K562 (cell line): Measurements from ENCODE around the gene TENT4A. TPM values are rescaled to one million over a fixed set of nuclear protein-coding genes. Genes with fewer than 3 reads are reported as not detected.

Source experiments
- ARNT ChIP-seq, 2 experiments: fragments of 450-650 bp; IDR thresholded peaks; 2 replicates each; pipeline ENCODE4 v1.6.1; 2016; ENCODE audit warnings: mild to moderate bottlenecking in 1 of 2
- BACH1 ChIP-seq: fragments of 200-800 bp; sonication (Bioruptor generic); IDR thresholded peaks from 2 replicates; pipeline ENCODE4 v1.6.1; 2016; ENCODE audit warnings: missing genetic modification characterization, missing compliant biosample characterization
- C11orf30 ChIP-seq: fragments of 450-650 bp; IDR thresholded peaks from 2 replicates; pipeline ENCODE4 v1.6.1; 2016; ENCODE audit warnings: low read depth, mild to moderate bottlenecking
- CEBPG ChIP-seq, 3 experiments: fragments of 200-800 bp in 1 of 3; sonication (Bioruptor generic) in 1 of 3; sonication (generic) in 1 of 3; formaldehyde crosslinking in 1 of 3; IDR thresholded peaks in 2 of 3; conservative IDR thresholded peaks in 1 of 3; 2 replicates each; pipeline versions ENCODE4 v1.6.1 to v1.8.0; 2016 to 2022; ENCODE audit warnings: missing compliant biosample characterization in 2 of 3, missing genetic modification characterization in 2 of 3, mild to moderate bottlenecking in 1 of 3, missing genetic modification reagents in 1 of 3
- CHAMP1 ChIP-seq: fragments of 450-650 bp; IDR thresholded peaks from 2 replicates; pipeline ENCODE4 v1.6.1; 2016; ENCODE audit warnings: mild to moderate bottlenecking
- CTBP1 ChIP-seq: fragments of 450-650 bp; IDR thresholded peaks from 2 replicates; pipeline ENCODE4 v1.6.1; 2016; ENCODE audit warnings: borderline replicate concordance
- HMGN3 ChIP-seq: IDR thresholded peaks from 2 replicates; pipeline ENCODE4 v1.6.1; 2011; ENCODE audit warnings: borderline replicate concordance, low read depth, mild to moderate bottlenecking, mixed read lengths, low read length; ENCODE audit not compliant: insufficient read length; ENCODE audit errors: extremely low read depth
- KDM1A ChIP-seq, 2 experiments: fragments of 450-650 bp; IDR thresholded peaks; 2 replicates each; pipeline ENCODE4 v1.6.1; 2016; ENCODE audit warnings: mild to moderate bottlenecking in 2 of 2
- MEF2D ChIP-seq: conservative IDR thresholded peaks from 2 replicates; pipeline ENCODE4 v1.6.1; 2016; ENCODE audit warnings: low read depth, missing genetic modification characterization, missing compliant biosample characterization
- PHF8 ChIP-seq: fragments of 200-600 bp; sonication (generic); IDR thresholded peaks from 2 replicates; pipeline ENCODE4 v1.6.1; 2012; ENCODE audit warnings: mixed run types, mild to moderate bottlenecking, inconsistent platforms, low read length, moderate library complexity, borderline replicate concordance
- RAD51 ChIP-seq: fragments of 450-650 bp; IDR thresholded peaks from 2 replicates; pipeline ENCODE4 v1.7.1; 2016; ENCODE audit warnings: low read depth, mild to moderate bottlenecking, borderline replicate concordance
- TCF3 ChIP-seq: sonication (generic); formaldehyde crosslinking; IDR thresholded peaks from 2 replicates; pipeline ENCODE4 v1.4.0; 2020; ENCODE audit warnings: mild to moderate bottlenecking, missing genetic modification reagents
- TEAD2 ChIP-seq: fragments of 450-650 bp; IDR thresholded peaks from 2 replicates; pipeline ENCODE4 v1.6.1; 2016; ENCODE audit warnings: missing genetic modification characterization, control low read depth, missing compliant biosample characterization
- ZBTB34 ChIP-seq: fragments of 250-450 bp; sonication (Bioruptor Pico); IDR thresholded peaks from 2 replicates; pipeline ENCODE4 v1.8.0; 2021; ENCODE audit warnings: mild to moderate bottlenecking, moderate library complexity
- ZNF830 ChIP-seq: fragments of 250-450 bp; sonication (Bioruptor Pico); IDR thresholded peaks from 2 replicates; pipeline ENCODE4 v1.5.0; 2021; ENCODE audit warnings: mild to moderate bottlenecking
- polyA plus RNA-seq, 8 experiments: library from polyadenylated mRNA; depleted of rRNA in 4 of 8; stranded (reverse) in 5 of 8; unstranded in 3 of 8; fragments of >200 nt; fragmentation: Nextera tagmentation in 2 of 8; fragmentation: Illumina TruSeq in 1 of 8; extraction: Ambion mirVana in 2 of 8; extraction: Trizol in 1 of 8; gene quantifications; 2 replicates each; pipeline versions ENCODE4 v1.2.1 to v1.2.3, GENCODE V29; 2011 to 2014; ENCODE audit warnings: inconsistent platforms in 1 of 8, missing spikeins in 1 of 8
- total RNA-seq, 7 experiments: library from RNA; depleted of rRNA in 6 of 7; stranded (reverse); fragments of >200 nt in 6 of 7; fragmentation: Illumina TruSeq in 2 of 7; extraction: Trizol in 2 of 7; gene quantifications; 2 replicates each; pipeline versions ENCODE4 v1.2.1 to v1.2.3, GENCODE V29; 2011 to 2021; ENCODE audit warnings: low replicate concordance in 1 of 7
- TF ChIP-seq, protein P1 (sequence below): sonication (generic); formaldehyde crosslinking; IDR thresholded peaks from 2 replicates; pipeline ENCODE4 v1.8.1; 2023; ENCODE audit warnings: mild to moderate bottlenecking, missing genetic modification reagents, moderate library complexity
- TF ChIP-seq, protein P2 (sequence below), 2 experiments: IDR thresholded peaks; 2 replicates each; pipeline ENCODE4 v1.6.1; 2012; ENCODE audit warnings: improper control_type of control experiment in 2 of 2, low read depth in 2 of 2, low read length in 2 of 2, borderline replicate concordance in 1 of 2
- TF ChIP-seq, protein P3 (sequence below): sonication (generic); formaldehyde crosslinking; IDR thresholded peaks from 2 replicates; pipeline ENCODE4 v1.8.1; 2022; ENCODE audit warnings: missing genetic modification reagents

The TENT4A gene
- total and polyA plus RNA-seq, 9 of the 15 experiments (the other 6 are each of a cell fraction or from before 2014, with no cell fraction given) = 1.3 to 27.3 (median 13.0) TPM

DNA sequence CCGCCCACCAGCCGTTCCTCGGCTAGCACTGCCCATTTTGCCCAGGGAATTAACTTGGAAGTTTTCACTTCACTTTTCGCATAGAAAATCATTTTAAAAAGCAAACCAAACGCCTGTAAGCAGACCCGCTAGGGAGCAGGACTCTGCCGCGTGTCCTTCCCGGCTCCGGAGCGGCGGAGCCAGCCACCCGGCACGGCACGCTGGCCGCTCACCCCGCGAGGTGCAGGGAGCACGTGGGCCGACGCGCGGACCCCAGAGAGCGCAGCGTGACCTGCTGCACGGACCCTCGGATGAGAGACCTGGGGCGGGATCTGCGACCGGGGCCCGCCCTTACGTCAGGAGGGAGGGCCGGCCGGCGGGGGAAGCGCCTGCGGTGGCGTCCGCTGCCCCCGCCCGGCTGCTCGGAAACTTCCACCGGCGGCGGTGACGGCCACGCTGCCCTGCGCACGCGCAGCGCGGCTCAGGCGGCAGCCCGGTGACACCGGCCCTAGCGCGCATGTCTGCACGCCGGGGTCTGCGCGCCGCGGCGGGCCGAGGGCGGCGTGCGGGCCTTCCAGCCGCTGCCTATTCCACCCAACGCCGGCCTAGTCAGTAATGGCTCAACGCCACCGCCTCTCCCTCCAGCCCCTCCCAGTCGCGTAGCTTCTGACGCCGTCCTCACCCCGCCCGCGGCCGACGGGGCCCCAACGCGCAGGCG is 507 bp upstream of the TENT4A start (continued):
- no peak for TF ChIP-seq CHAMP1
- no peak for TF ChIP-seq ZNF830 (CRISPR knock-in tag)
- no peak for TF ChIP-seq ARNT (IDR thresholded peaks at IDR 0.05)
- TF ChIP-seq, protein P1, sequence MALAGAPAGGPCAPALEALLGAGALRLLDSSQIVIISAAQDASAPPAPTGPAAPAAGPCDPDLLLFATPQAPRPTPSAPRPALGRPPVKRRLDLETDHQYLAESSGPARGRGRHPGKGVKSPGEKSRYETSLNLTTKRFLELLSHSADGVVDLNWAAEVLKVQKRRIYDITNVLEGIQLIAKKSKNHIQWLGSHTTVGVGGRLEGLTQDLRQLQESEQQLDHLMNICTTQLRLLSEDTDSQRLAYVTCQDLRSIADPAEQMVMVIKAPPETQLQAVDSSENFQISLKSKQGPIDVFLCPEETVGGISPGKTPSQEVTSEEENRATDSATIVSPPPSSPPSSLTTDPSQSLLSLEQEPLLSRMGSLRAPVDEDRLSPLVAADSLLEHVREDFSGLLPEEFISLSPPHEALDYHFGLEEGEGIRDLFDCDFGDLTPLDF = peak; percentile 66; the same call in 1 of the 2 replicates
- no peak for TF ChIP-seq TEAD2 (tag)
- TF ChIP-seq BACH1 (tag) = no peak
- no peak; the same call in 1 of the 2 replicates for TF ChIP-seq C11orf30
- TF ChIP-seq, protein P2, sequence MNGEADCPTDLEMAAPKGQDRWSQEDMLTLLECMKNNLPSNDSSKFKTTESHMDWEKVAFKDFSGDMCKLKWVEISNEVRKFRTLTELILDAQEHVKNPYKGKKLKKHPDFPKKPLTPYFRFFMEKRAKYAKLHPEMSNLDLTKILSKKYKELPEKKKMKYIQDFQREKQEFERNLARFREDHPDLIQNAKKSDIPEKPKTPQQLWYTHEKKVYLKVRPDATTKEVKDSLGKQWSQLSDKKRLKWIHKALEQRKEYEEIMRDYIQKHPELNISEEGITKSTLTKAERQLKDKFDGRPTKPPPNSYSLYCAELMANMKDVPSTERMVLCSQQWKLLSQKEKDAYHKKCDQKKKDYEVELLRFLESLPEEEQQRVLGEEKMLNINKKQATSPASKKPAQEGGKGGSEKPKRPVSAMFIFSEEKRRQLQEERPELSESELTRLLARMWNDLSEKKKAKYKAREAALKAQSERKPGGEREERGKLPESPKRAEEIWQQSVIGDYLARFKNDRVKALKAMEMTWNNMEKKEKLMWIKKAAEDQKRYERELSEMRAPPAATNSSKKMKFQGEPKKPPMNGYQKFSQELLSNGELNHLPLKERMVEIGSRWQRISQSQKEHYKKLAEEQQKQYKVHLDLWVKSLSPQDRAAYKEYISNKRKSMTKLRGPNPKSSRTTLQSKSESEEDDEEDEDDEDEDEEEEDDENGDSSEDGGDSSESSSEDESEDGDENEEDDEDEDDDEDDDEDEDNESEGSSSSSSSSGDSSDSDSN (IDR thresholded peaks at IDR 0.05; ENCODE audit: borderline replicate concordance in 1 of 2, low read depth in 2 of 2, low read length in 2 of 2) = 0 out of 4 replicates have a peak, but pooled peaks of 1 of the 2 experiments have one; percentile 36
- TF ChIP-seq TCF3 (CRISPR knock-in tag) = peak; percentile 24; the same call in 1 of the 2 replicates
- TF ChIP-seq CEBPG (CRISPR knock-in tag; IDR thresholded peaks at IDR 0.05) = no peak
- no peak for TF ChIP-seq CEBPG (tag; conservative IDR thresholded peaks at IDR 0.05 in 1 of 2, IDR thresholded peaks at IDR 0.05 in 1 of 2)
- TF ChIP-seq PHF8 = peak; percentile 80; the same call in 1 of the 2 replicates
- TF ChIP-seq, protein P3, sequence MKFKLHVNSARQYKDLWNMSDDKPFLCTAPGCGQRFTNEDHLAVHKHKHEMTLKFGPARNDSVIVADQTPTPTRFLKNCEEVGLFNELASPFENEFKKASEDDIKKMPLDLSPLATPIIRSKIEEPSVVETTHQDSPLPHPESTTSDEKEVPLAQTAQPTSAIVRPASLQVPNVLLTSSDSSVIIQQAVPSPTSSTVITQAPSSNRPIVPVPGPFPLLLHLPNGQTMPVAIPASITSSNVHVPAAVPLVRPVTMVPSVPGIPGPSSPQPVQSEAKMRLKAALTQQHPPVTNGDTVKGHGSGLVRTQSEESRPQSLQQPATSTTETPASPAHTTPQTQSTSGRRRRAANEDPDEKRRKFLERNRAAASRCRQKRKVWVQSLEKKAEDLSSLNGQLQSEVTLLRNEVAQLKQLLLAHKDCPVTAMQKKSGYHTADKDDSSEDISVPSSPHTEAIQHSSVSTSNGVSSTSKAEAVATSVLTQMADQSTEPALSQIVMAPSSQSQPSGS (CRISPR knock-in tag) = peak; percentile 80
- TF ChIP-seq HMGN3 = no peak
- no peak for TF ChIP-seq KDM1A (IDR thresholded peaks at IDR 0.05)
- TF ChIP-seq CTBP1 = peak; percentile 95
- no peak; the same call in 1 of the 2 replicates for TF ChIP-seq RAD51
- TF ChIP-seq MEF2D (tag) = no peak
- TF ChIP-seq ZBTB34 = no peak
